Ovary (tissue), 9 donors: ENCODE results near the gene CAP1. TPM values are rescaled to one million over a fixed set of nuclear protein-coding genes. Genes with fewer than 3 reads are reported as not detected.

Experiments used
- DNase-seq, 5 donors: peaks; one replicate each; pipeline ENCODE4 v3.0.0-alpha.2; 2019 to 2020
- H3K27ac ChIP-seq, 2 donors: fragments of 200-600 bp; one replicate each; pipeline versions ENCODE4 v1.5.1 to v1.8.0; 2019 to 2022
- H3K27me3 ChIP-seq: fragments of 200-600 bp; one replicate; pipeline ENCODE4 v1.8.0; 2022
- H3K36me3 ChIP-seq: fragments of 200-600 bp; sonication (generic); one replicate; pipeline ENCODE4 v1.5.1; 2019
- H3K4me1 ChIP-seq: one replicate; pipeline ENCODE4 v1.8.1; 2013; ENCODE audit warnings: mild to moderate bottlenecking, moderate library complexity; ENCODE audit not compliant: insufficient read depth
- H3K4me3 ChIP-seq: fragments of 200-600 bp; sonication (generic); one replicate; pipeline ENCODE4 v1.5.1; 2017
- H3K9me3 ChIP-seq, 2 donors: fragments of 200-600 bp in 1 of 2; sonication (generic) in 1 of 2; one replicate each; pipeline versions ENCODE4 v1.5.1 to v1.8.1; 2013 to 2019; ENCODE audit warnings: mild to moderate bottlenecking in 1 of 2, moderate library complexity in 1 of 2
- CTCF ChIP-seq, 3 donors: fragments of 450-650 bp in 2 of 3; fragments of 200-600 bp in 1 of 3; IDR thresholded peaks; one replicate each; pipeline versions ENCODE4 v1.5.1 to v1.8.0; 2016 to 2022; ENCODE audit warnings: antibody characterized with exemption in 3 of 3, mild to moderate bottlenecking in 1 of 3
- EP300 ChIP-seq: sonication (generic); formaldehyde crosslinking; IDR thresholded peaks from one replicate; pipeline ENCODE4 v1.6.1; 2017; ENCODE audit warnings: antibody characterized with exemption
- POLR2A ChIP-seq: fragments of 450-650 bp; IDR thresholded peaks from one replicate; pipeline ENCODE4 v1.6.1; 2017; ENCODE audit warnings: antibody characterized with exemption, mild to moderate bottlenecking, moderate library complexity
- WGBS, 3 donors: extraction: QIAGEN DNeasy Blood & Tissue Kit in 1 of 3; methylation state at CpG; one replicate each; pipeline versions ENCODE4 v1.1.5 to v1.1.7; 2013 to 2017; 5-methylcytosine and 5-hydroxymethylcytosine counted together
- intact Hi-C, 4 donors: fragments of 100-400 bp; cut with DNase I; formaldehyde crosslinking; loops; one replicate each; pipeline versions ENCODE4 v1.11.0 to v1.15.1; 2022 to 2023
- polyA plus RNA-seq, 2 donors: library from polyadenylated mRNA; stranded (reverse); fragments of 200-250 nt in 1 of 2; fragments of 350-450 nt in 1 of 2; fragmentation: Illumina TruSeq in 1 of 2; extraction: RNeasy Lipid Tissue Mini Kit (QIAGEN cat#74804) in 1 of 2; gene quantifications; one replicate each; pipeline ENCODE4 v1.2.3, GENCODE V29; 2013 to 2014
- total RNA-seq, 7 donors: library from RNA; depleted of rRNA in 2 of 7; stranded (reverse); fragments of >200 nt in 2 of 7; fragmentation: NEBNext Ultra II Directional in 3 of 7; extraction: Animal tissue kit (Norgen Biotek cat#: 25700) in 3 of 7; gene quantifications; one replicate each; pipeline versions ENCODE4 v1.1.0 to v1.2.4, GENCODE V29; 2016 to 2023
- donor health status: DM: no; HTN: no; CAD: no; lungs with moderate emphysema.
- donor health status: DM: no; HTN: no; CAD: no.
- donor health status: Bipolar disorder and iron deficiency.
- donor health status: DM: yes; HTN: yes; CAD: no.
- donor health status: DM: no; HTN: no; CAD: no.
- donor health status: DM: yes; HTN: yes; CAD: no.

The CAP1 gene
- total and polyA plus RNA-seq, 9 donors, result 76.8 to 325 (median 194) TPM

- WGBS, 3 donors, result 35 to 49% (median 46%) methylated on average over 2 of the region's 2 CpGs
These were observed 6.7 kb downstream of the CAP1 start for GRCh38 chr1:40047276-40047675.

GRCh38 chr1:40047769-40048168 lies 7.2 kb downstream of the CAP1 start:
- Histone ChIP-seq H3K9me3 (no peaks in the 10 kb centered on the region), H3K4me1 (peaks cover 8% of the 10 kb centered on the region), H3K27ac (no peak overlapping the region), H3K27me3 (no peaks in the 10 kb centered on the region), H3K4me3 (no peak overlapping the region), H3K36me3 (no peaks in the 10 kb centered on the region)
- intact Hi-C loops, result no loop called here
- 88 to 91% (median 91%) methylated on average over 5 of the region's 5 CpGs for WGBS, 3 donors
- DNase-seq, result no peak
- TF ChIP-seq POLR2A (no peak), EP300 (no peak), CTCF (IDR thresholded peaks at IDR 0.05) (no peak)

More at GRCh38 chr1:40047276-40047675, 6.7 kb downstream of the CAP1 start:
- no peaks in the 10 kb centered on the region for H3K36me3 ChIP-seq
- H3K4me1 ChIP-seq, result peaks cover 10% of the 10 kb centered on the region
- no peak overlapping the region for H3K27ac ChIP-seq
- intact Hi-C loops, result no loop called here
- no peak for DNase-seq
- no peak overlapping the region for H3K4me3 ChIP-seq
- TF ChIP-seq EP300, result no peak
- TF ChIP-seq CTCF (IDR thresholded peaks at IDR 0.05), result no peak
- TF ChIP-seq POLR2A, result no peak
- H3K9me3 ChIP-seq, result no peaks in the 10 kb centered on the region
- no peaks in the 10 kb centered on the region for H3K27me3 ChIP-seq

DNA sequence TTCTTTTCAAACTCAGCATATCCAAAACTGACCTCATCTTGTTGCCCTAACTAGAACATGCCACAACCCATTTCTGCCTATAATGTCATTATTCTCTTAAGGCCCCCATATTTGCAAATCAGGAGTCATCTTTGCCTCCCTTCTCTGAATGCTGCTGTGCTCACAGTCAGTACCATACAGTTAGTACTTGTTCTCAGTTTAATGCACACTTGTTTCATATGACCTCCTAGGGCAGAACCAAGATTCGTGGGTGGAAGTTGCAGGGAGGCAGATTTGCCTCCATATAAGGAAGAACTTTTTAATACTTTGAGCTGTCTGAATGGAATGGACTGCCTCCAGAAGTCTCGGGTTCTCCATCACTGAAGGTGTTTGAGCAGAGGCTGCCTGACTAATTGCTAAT lies 9.2 kb downstream of the CAP1 start:
- H3K9me3 ChIP-seq, result no peaks in the 10 kb centered on the region
- H3K4me3 ChIP-seq, result no peak overlapping the region
- peaks cover 8% of the 10 kb centered on the region for H3K4me1 ChIP-seq
- intact Hi-C loops, result no loop called here
- TF ChIP-seq CTCF (IDR thresholded peaks at IDR 0.05) (no peak), POLR2A (no peak), EP300 (no peak)
- no peaks in the 10 kb centered on the region for H3K27me3 ChIP-seq
- H3K27ac ChIP-seq, result no peak overlapping the region
- DNase-seq, result no peak
- H3K36me3 ChIP-seq, result no peaks in the 10 kb centered on the region
- WGBS, 3 donors, result 12 to 24% (median 18%) methylated on average over 2 of the region's 2 CpGs

- H3K27ac ChIP-seq, result no peak overlapping the region
- no peak for DNase-seq
- no peak for TF ChIP-seq CTCF (IDR thresholded peaks at IDR 0.05)
- TF ChIP-seq EP300, result no peak
- TF ChIP-seq POLR2A, result no peak
- no peak overlapping the region for H3K4me3 ChIP-seq
- no peaks in the 10 kb centered on the region for H3K27me3 ChIP-seq
- intact Hi-C loops, result no loop called here
- peaks cover 8% of the 10 kb centered on the region for H3K4me1 ChIP-seq
- H3K9me3 ChIP-seq, result no peaks in the 10 kb centered on the region
- 89 to 93% (median 90%) methylated on average over 3 of the region's 3 CpGs for WGBS, 3 donors
- no peaks in the 10 kb centered on the region for H3K36me3 ChIP-seq
These were observed 10.3 kb downstream of the CAP1 start for GRCh38 chr1:40050863-40051262.
